OCI-LY1 (cell line): ENCODE results near the gene CKAP2L.

Experiments used
- H2AFZ ChIP-seq: fragments of 200-600 bp; sonication (generic), shearing (Covaris generic); 2 replicates; pipeline ENCODE4 v1.6.0; 2014; ENCODE audit warnings: antibody characterized with exemption, mild to moderate bottlenecking, low read length
- H3F3A ChIP-seq: fragments of 200-600 bp; sonication (generic), shearing (Covaris generic); 2 replicates; pipeline ENCODE4 v1.6.0; 2014; ENCODE audit warnings: mild to moderate bottlenecking, antibody characterized with exemption, low read length, moderate library complexity; ENCODE audit not compliant: insufficient read depth
- H3K27ac ChIP-seq: fragments of 200-600 bp; sonication (generic); 2 replicates; pipeline ENCODE4 v1.5.1; 2014; ENCODE audit warnings: low read length, mixed run types, mild to moderate bottlenecking, low read depth; ENCODE audit not compliant: poor library complexity, severe bottlenecking
- H3K27me3 ChIP-seq: fragments of 200-600 bp; sonication (generic); 2 replicates; pipeline ENCODE4 v1.6.0; 2014; ENCODE audit warnings: antibody characterized with exemption, mild to moderate bottlenecking, low read length, moderate library complexity; ENCODE audit not compliant: insufficient read depth
- H3K36me3 ChIP-seq: fragments of 200-600 bp; sonication (generic); 2 replicates; pipeline ENCODE4 v1.6.1; 2014; ENCODE audit warnings: mild to moderate bottlenecking, antibody characterized with exemption, low read length, moderate library complexity, mixed read lengths; ENCODE audit not compliant: insufficient read depth
- H3K4me1 ChIP-seq: fragments of 200-600 bp; sonication (generic); 2 replicates; pipeline ENCODE4 v1.5.1; 2014; ENCODE audit warnings: mild to moderate bottlenecking, low read length, moderate library complexity; ENCODE audit not compliant: insufficient read depth, severe bottlenecking
- H3K4me2 ChIP-seq: fragments of 200-600 bp; sonication (generic), shearing (Covaris generic); 2 replicates; pipeline ENCODE4 v1.6.1; 2014; ENCODE audit warnings: low read length
- H3K4me3 ChIP-seq: fragments of 200-600 bp; sonication (generic); 2 replicates; pipeline ENCODE4 v1.5.1; 2014; ENCODE audit warnings: low read length, low read depth, mild to moderate bottlenecking, mixed read lengths; ENCODE audit not compliant: poor library complexity, severe bottlenecking
- H3K79me2 ChIP-seq: fragments of 200-600 bp; shearing (Covaris generic); 2 replicates; pipeline ENCODE4 v1.6.1; 2016; ENCODE audit warnings: mixed run types, low read length, mixed read lengths; ENCODE audit not compliant: insufficient read depth
- H3K9ac ChIP-seq: fragments of 200-600 bp; sonication (generic), shearing (Covaris generic); 2 replicates; pipeline ENCODE4 v1.6.1; 2014; ENCODE audit warnings: mild to moderate bottlenecking, low read length, mixed read lengths
- H3K9me2 ChIP-seq: fragments of 200-600 bp; sonication (generic), shearing (Covaris generic); 2 replicates; pipeline ENCODE4 v1.6.1; 2014; ENCODE audit warnings: low read depth, mild to moderate bottlenecking, low read length, mixed read lengths
- H3K9me3 ChIP-seq: fragments of 200-600 bp; shearing (Covaris generic); 2 replicates; pipeline ENCODE4 v1.6.1; 2014; ENCODE audit warnings: low read length, mixed read lengths
- H4K20me1 ChIP-seq: fragments of 200-600 bp; sonication (generic), shearing (Covaris generic); 2 replicates; pipeline ENCODE4 v1.6.0; 2016; ENCODE audit warnings: mild to moderate bottlenecking, low read length; ENCODE audit not compliant: insufficient read depth
- CTCF ChIP-seq: fragments of 200-600 bp; sonication (generic), shearing (Covaris generic); IDR thresholded peaks from 2 replicates; pipeline ENCODE4 v1.5.1; 2017; ENCODE audit warnings: mild to moderate bottlenecking, antibody characterized with exemption, low read length, moderate library complexity, mixed read lengths
- EZH2 ChIP-seq: fragments of 200-600 bp; sonication (generic), shearing (Covaris generic); IDR thresholded peaks from 2 replicates; pipeline ENCODE4 v1.8.0; 2017; ENCODE audit warnings: borderline replicate concordance, mixed run types, mild to moderate bottlenecking, antibody characterized with exemption, low read length, moderate library complexity, mixed read lengths

Gene CKAP2L

GRCh38 chr2:112723995-112724394 lies 40.4 kb downstream of the CKAP2L start:
- Histone ChIP-seq H3K4me3 (no peak overlapping the region), H3K27ac (no peak overlapping the region), H3K9me2 (no peaks in the 10 kb centered on the region), H3K36me3 (no peaks in the 10 kb centered on the region), H3K4me1 (peaks cover 4% of the 10 kb centered on the region), H3K4me2 (no peak overlapping the region), H2AFZ (no peak overlapping the region), H3F3A (no peaks in the 10 kb centered on the region), H3K9ac (no peak overlapping the region), H3K79me2 (no peaks in the 10 kb centered on the region), H3K9me3 (no peaks in the 10 kb centered on the region), H4K20me1 (no peaks in the 10 kb centered on the region), H3K27me3 (no peaks in the 10 kb centered on the region)
- no peak for TF ChIP-seq EZH2
- no peak for TF ChIP-seq CTCF

- no peaks in the 10 kb centered on the region for H3K79me2 ChIP-seq
- H3K4me3 ChIP-seq: no peak overlapping the region
- no peaks in the 10 kb centered on the region for H3K9me2 ChIP-seq
- no peaks in the 10 kb centered on the region for H3K36me3 ChIP-seq
- H3K4me1 ChIP-seq: peaks cover 4% of the 10 kb centered on the region
- H3K27ac ChIP-seq: no peak overlapping the region
- no peaks in the 10 kb centered on the region for H3K9me3 ChIP-seq
- H3K4me2 ChIP-seq: no peak overlapping the region
- H2AFZ ChIP-seq: no peak overlapping the region
- no peaks in the 10 kb centered on the region for H3F3A ChIP-seq
- TF ChIP-seq CTCF: no peak
- no peak for TF ChIP-seq EZH2
- no peak overlapping the region for H3K9ac ChIP-seq
- H4K20me1 ChIP-seq: no peaks in the 10 kb centered on the region
- no peaks in the 10 kb centered on the region for H3K27me3 ChIP-seq
Measured at GRCh38 chr2:112723547-112723940, 40.9 kb downstream of the CKAP2L start.

GRCh38 chr2:112722816-112723546 lies 41.4 kb downstream of the CKAP2L start:
- Histone ChIP-seq H3K27ac (no peak overlapping the region), H3K36me3 (no peaks in the 10 kb centered on the region), H4K20me1 (no peaks in the 10 kb centered on the region), H3K4me2 (no peak overlapping the region), H3K9me2 (no peaks in the 10 kb centered on the region), H3K79me2 (no peaks in the 10 kb centered on the region), H3K4me1 (peaks cover 4% of the 10 kb centered on the region), H3K9me3 (no peaks in the 10 kb centered on the region), H3K9ac (no peak overlapping the region), H3K4me3 (no peak overlapping the region), H3F3A (no peaks in the 10 kb centered on the region), H3K27me3 (no peaks in the 10 kb centered on the region), H2AFZ (no peak overlapping the region)
- no peak for TF ChIP-seq CTCF
- no peak for TF ChIP-seq EZH2
